GM21381 (cell line): ENCODE data around the gene TLR4.

Experiments
- ATAC-seq: cut with Tn5 transposase; IDR thresholded peaks from one replicate; pipeline ENCODE4 v1.9.1; 2021; ENCODE audit warnings: mild to moderate bottlenecking, moderate library complexity; ENCODE audit not compliant: unreplicated experiment

The TLR4 gene

GRCh38 chr9:117714282-117714681, 10.1 kb downstream of the TLR4 start:
- no peak for ATAC-seq

GRCh38 chr9:117715411-117715989, 11.3 kb downstream of the TLR4 start:
- ATAC-seq = no peak

GRCh38 chr9:117718085-117718484, 13.9 kb downstream of the TLR4 start:
- peak; percentile 100 for ATAC-seq

GRCh38 chr9:117718701-117719100, 14.5 kb downstream of the TLR4 start:
- no peak for ATAC-seq

GRCh38 chr9:117719161-117719920, 15.1 kb downstream of the TLR4 start:
- ATAC-seq = no peak

GRCh38 chr9:117720066-117720465, 15.9 kb downstream of the TLR4 start:
- no peak for ATAC-seq

- ATAC-seq = no peak
Observed at GRCh38 chr9:117720555-117720954, 16.4 kb downstream of the TLR4 start.

GRCh38 chr9:117720987-117721386, 16.8 kb downstream of the TLR4 start:
- no peak for ATAC-seq

- no peak for ATAC-seq
Observed at GRCh38 chr9:117722108-117722761, 18.0 kb downstream of the TLR4 start.

- no peak for ATAC-seq
Observed at GRCh38 chr9:117723986-117724625, 19.9 kb downstream of the TLR4 start.

GRCh38 chr9:117725426-117725887, 21.3 kb downstream of the TLR4 start:
- no peak for ATAC-seq

- no peak for ATAC-seq
Observed at GRCh38 chr9:117729375-117729774, 25.2 kb downstream of the TLR4 start.

- no peak for ATAC-seq
Observed at GRCh38 chr9:117732494-117732893, 28.3 kb downstream of the TLR4 start.

GRCh38 chr9:117733465-117733864, 29.3 kb downstream of the TLR4 start:
- ATAC-seq = no peak

GRCh38 chr9:117734082-117734481, 29.9 kb downstream of the TLR4 start:
- no peak for ATAC-seq

- ATAC-seq = no peak
Observed at GRCh38 chr9:117734523-117735314, 30.5 kb downstream of the TLR4 start.

GRCh38 chr9:117737721-117738226, 33.6 kb downstream of the TLR4 start:
- ATAC-seq = no peak

GRCh38 chr9:117739206-117739605, 35.0 kb downstream of the TLR4 start:
- ATAC-seq = no peak

- no peak for ATAC-seq
Observed at GRCh38 chr9:117739624-117740347, 35.6 kb downstream of the TLR4 start.

GRCh38 chr9:117742131-117742530, 37.9 kb downstream of the TLR4 start:
- ATAC-seq = no peak
